Tibial nerve (tissue), 3 donors: ENCODE results near the gene RAI1.

Experiments used
- POLR2A ChIP-seq, 2 donors: fragments of 450-650 bp; IDR thresholded peaks; one replicate each; pipeline ENCODE4 v1.6.1; 2017; ENCODE audit warnings: antibody characterized with exemption in 2 of 2, mild to moderate bottlenecking in 2 of 2, moderate library complexity in 2 of 2
- TF ChIP-seq, protein P1 (sequence below), 5 experiments: fragments of 200-600 bp in 3 of 5; fragments of 450-650 bp in 2 of 5; sonication (generic) in 3 of 5; IDR thresholded peaks; one replicate each; pipeline ENCODE4 v1.5.1; 2016 to 2019; ENCODE audit warnings: antibody characterized with exemption in 5 of 5, mild to moderate bottlenecking in 3 of 5, moderate library complexity in 2 of 5

DNA sequence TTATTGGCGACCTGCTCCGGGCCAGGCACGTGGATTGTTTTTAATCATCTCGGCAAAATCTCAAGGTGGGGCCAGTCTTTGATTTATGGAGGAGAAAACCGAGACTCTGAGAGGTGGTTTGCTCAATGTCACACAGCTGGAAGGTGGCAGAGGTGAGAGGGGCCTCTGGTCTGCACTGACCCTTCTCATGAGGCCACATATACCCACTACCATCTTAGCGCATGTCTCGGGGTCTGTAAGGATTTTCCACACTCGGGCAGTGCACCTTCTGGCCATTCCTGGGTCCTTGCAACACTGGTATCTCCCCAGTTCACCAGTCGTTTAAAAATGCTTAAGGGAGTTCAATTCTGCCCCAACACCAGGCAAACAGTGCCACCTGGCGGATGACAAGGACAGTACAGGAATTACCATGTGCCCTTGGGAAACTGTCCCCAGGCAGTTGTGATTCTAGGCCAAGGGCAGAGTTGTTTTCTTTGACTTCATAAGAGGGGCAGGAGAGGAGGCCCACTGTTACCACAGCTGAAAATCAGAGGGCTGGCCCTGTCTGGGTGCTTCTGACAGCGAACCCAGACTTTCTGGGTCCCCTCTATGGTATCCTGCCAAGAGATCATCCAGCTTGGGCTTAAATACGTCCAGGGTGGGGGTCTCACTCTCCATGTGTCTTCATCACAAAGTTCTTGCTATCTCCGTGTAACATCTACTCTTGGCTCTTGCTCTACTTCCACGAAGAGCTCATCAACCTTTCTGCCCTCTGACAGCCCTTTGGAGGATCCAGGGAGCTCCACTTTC lies 39.4 kb upstream of the RAI1 start:
- TF ChIP-seq, protein P1, sequence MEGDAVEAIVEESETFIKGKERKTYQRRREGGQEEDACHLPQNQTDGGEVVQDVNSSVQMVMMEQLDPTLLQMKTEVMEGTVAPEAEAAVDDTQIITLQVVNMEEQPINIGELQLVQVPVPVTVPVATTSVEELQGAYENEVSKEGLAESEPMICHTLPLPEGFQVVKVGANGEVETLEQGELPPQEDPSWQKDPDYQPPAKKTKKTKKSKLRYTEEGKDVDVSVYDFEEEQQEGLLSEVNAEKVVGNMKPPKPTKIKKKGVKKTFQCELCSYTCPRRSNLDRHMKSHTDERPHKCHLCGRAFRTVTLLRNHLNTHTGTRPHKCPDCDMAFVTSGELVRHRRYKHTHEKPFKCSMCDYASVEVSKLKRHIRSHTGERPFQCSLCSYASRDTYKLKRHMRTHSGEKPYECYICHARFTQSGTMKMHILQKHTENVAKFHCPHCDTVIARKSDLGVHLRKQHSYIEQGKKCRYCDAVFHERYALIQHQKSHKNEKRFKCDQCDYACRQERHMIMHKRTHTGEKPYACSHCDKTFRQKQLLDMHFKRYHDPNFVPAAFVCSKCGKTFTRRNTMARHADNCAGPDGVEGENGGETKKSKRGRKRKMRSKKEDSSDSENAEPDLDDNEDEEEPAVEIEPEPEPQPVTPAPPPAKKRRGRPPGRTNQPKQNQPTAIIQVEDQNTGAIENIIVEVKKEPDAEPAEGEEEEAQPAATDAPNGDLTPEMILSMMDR (IDR thresholded peaks at IDR 0.05): peak; percentile 83 to 96 (median 86)
- no peak for TF ChIP-seq POLR2A (IDR thresholded peaks at IDR 0.05)
